K562 (cell line): Measurements from ENCODE around the gene BTBD18. TPM values are rescaled to one million over a fixed set of nuclear protein-coding genes. Genes with fewer than 3 reads are reported as not detected.
A peak's percentile ranks its signal among the peaks of the same experiment; 100 is the strongest.

Experiments
- E4F1 ChIP-seq: fragments of 250-450 bp; sonication (Bioruptor Pico); IDR thresholded peaks from 2 replicates; pipeline ENCODE4 v1.5.0; 2021; ENCODE audit warnings: mild to moderate bottlenecking, borderline replicate concordance
- GABPB2 ChIP-seq: fragments of 250-450 bp; sonication (Bioruptor Pico); conservative IDR thresholded peaks from 2 replicates; pipeline ENCODE4 v1.5.1; 2021; ENCODE audit warnings: mild to moderate bottlenecking
- GTF2B ChIP-seq: IDR thresholded peaks from 2 replicates; pipeline ENCODE4 v1.6.1; 2011; ENCODE audit not compliant: insufficient read length; ENCODE audit errors: extremely low read depth
- HDGF ChIP-seq: fragments of 450-650 bp; IDR thresholded peaks from 2 replicates; pipeline ENCODE4 v1.6.1; 2016
- ID3 ChIP-seq, 2 experiments: fragments of 250-450 bp in 1 of 2; fragments of 450-650 bp in 1 of 2; sonication (Bioruptor Pico) in 1 of 2; IDR thresholded peaks; 2 replicates each; pipeline versions ENCODE4 v1.6.1 to v1.8.0; 2016 to 2021; ENCODE audit warnings: mild to moderate bottlenecking in 2 of 2, moderate library complexity in 2 of 2, missing compliant biosample characterization in 1 of 2, missing genetic modification characterization in 1 of 2
- NR2C1 ChIP-seq, 2 experiments: fragments of 450-650 bp; IDR thresholded peaks; 2 replicates each; pipeline ENCODE4 v1.6.1; 2017; ENCODE audit warnings: mild to moderate bottlenecking in 2 of 2, antibody characterized with exemption in 1 of 2, inconsistent platforms in 1 of 2, missing compliant biosample characterization in 1 of 2, missing genetic modification characterization in 1 of 2
- PKNOX1 ChIP-seq: fragments of 450-650 bp; IDR thresholded peaks from 2 replicates; pipeline ENCODE4 v1.6.1; 2016
- POU5F1 ChIP-seq: fragments of 150-350 bp; IDR thresholded peaks from 2 replicates; pipeline ENCODE4 v1.6.1; 2014; ENCODE audit warnings: borderline replicate concordance, low read length, low read depth, mild to moderate bottlenecking; ENCODE audit not compliant: partially characterized antibody
- SNAPC5 ChIP-seq: fragments of 250-450 bp; sonication (Bioruptor Pico); IDR thresholded peaks from 2 replicates; pipeline ENCODE4 v1.8.0; 2021; ENCODE audit warnings: moderate library complexity, mild to moderate bottlenecking, inconsistent platforms
- SREBF1 ChIP-seq: fragments of 150-350 bp; IDR thresholded peaks from 2 replicates; pipeline ENCODE4 v1.6.1; 2014; ENCODE audit warnings: antibody characterized with exemption, low read depth, low read length, borderline replicate concordance
- XRCC5 ChIP-seq: fragments of 200-400 bp; formaldehyde crosslinking; IDR thresholded peaks from 2 replicates; pipeline ENCODE4 v1.6.1; 2017; ENCODE audit warnings: low read depth, mild to moderate bottlenecking, low read length
- ZKSCAN1 ChIP-seq: fragments of 150-350 bp; IDR thresholded peaks from 2 replicates; pipeline ENCODE4 v1.6.1; 2016; ENCODE audit warnings: low read depth, low read length
- ZNF133 ChIP-seq: fragments of 250-450 bp; sonication (Bioruptor Pico); IDR thresholded peaks from 2 replicates; pipeline ENCODE4 v1.4.0; 2020; ENCODE audit warnings: mild to moderate bottlenecking
- ZNF174 ChIP-seq: fragments of 250-450 bp; sonication (Bioruptor Pico); IDR thresholded peaks from 2 replicates; pipeline ENCODE4 v1.4.0; 2020; ENCODE audit warnings: mild to moderate bottlenecking
- ZNF282 ChIP-seq: sonication (generic); formaldehyde crosslinking; IDR thresholded peaks from 2 replicates; pipeline ENCODE4 v1.8.1; 2023; ENCODE audit warnings: missing genetic modification reagents
- ZNF518B ChIP-seq: fragments of 250-450 bp; sonication (Bioruptor Pico); IDR thresholded peaks from 2 replicates; pipeline ENCODE4 v1.5.0; 2021; ENCODE audit warnings: mild to moderate bottlenecking, moderate library complexity
- polyA plus RNA-seq, 8 experiments: library from polyadenylated mRNA; depleted of rRNA in 4 of 8; stranded (reverse) in 5 of 8; unstranded in 3 of 8; fragments of >200 nt; fragmentation: Nextera tagmentation in 2 of 8; fragmentation: Illumina TruSeq in 1 of 8; extraction: Ambion mirVana in 2 of 8; extraction: Trizol in 1 of 8; gene quantifications; 2 replicates each; pipeline versions ENCODE4 v1.2.1 to v1.2.3, GENCODE V29; 2011 to 2014; ENCODE audit warnings: inconsistent platforms in 1 of 8, missing spikeins in 1 of 8
- total RNA-seq, 7 experiments: library from RNA; depleted of rRNA in 6 of 7; stranded (reverse); fragments of >200 nt in 6 of 7; fragmentation: Illumina TruSeq in 2 of 7; extraction: Trizol in 2 of 7; gene quantifications; 2 replicates each; pipeline versions ENCODE4 v1.2.1 to v1.2.3, GENCODE V29; 2011 to 2021; ENCODE audit warnings: low replicate concordance in 1 of 7

Gene BTBD18
- total and polyA plus RNA-seq, 9 of the 15 experiments (the other 6 are each of a cell fraction or from before 2014, with no cell fraction given) = 0.06 TPM; not detected in 8

- no peak; the same call in 1 of the 2 replicates for TF ChIP-seq ZNF518B (CRISPR knock-in tag)
- TF ChIP-seq NR2C1 (IDR thresholded peaks at IDR 0.05) = peak; percentile 99
- peak; percentile 99 for TF ChIP-seq NR2C1 (tag; IDR thresholded peaks at IDR 0.05)
- no peak for TF ChIP-seq HDGF
- no peak for TF ChIP-seq SREBF1
- no peak for TF ChIP-seq GTF2B
- TF ChIP-seq PKNOX1 = peak; percentile 99
- no peak for TF ChIP-seq POU5F1
- 0 out of 2 replicates have a peak, but pooled peaks have one; percentile 17 for TF ChIP-seq GABPB2 (CRISPR knock-in tag)
- no peak for TF ChIP-seq ZNF133 (CRISPR knock-in tag)
- TF ChIP-seq XRCC5 = no peak
- no peak for TF ChIP-seq SNAPC5 (CRISPR knock-in tag)
- TF ChIP-seq ID3 (CRISPR knock-in tag; IDR thresholded peaks at IDR 0.05) = no peak
- TF ChIP-seq ID3 (tag; IDR thresholded peaks at IDR 0.05) = 0 out of 2 replicates have a peak, but pooled peaks have one; percentile 33
- no peak for TF ChIP-seq E4F1
- TF ChIP-seq ZKSCAN1 = no peak
- no peak for TF ChIP-seq ZNF282
- TF ChIP-seq ZNF174 (CRISPR knock-in tag) = no peak
Observed at GRCh38 chr11:57712256-57713150, 39.1 kb downstream of the BTBD18 start, which contains the start of gene TMX2 (continued).
